ENCODE results near the gene COL1A1.
A peak's percentile ranks its signal among the peaks of the same experiment; 100 is the strongest.

Gene COL1A1

GRCh38 chr17:50147841-50148225 lies 53.6 kb downstream of the COL1A1 start:
- in situ Hi-C loops (cut with HindIII; ENCODE audit: low sequenced_read_pairs), result no loop called here
- DNase-seq (ENCODE audit: low read depth), result no peak
- TF ChIP-seq CTCF (IDR thresholded peaks at IDR 0.05; ENCODE audit: low read depth, low read length, missing control alignments), result no peak
- peak overlapping the region; percentile 78 for H3K4me3 ChIP-seq (ENCODE audit: low read depth, low read length)

GRCh38 chr17:50146927-50147665 lies 54.3 kb downstream of the COL1A1 start:
- in situ Hi-C loops (cut with HindIII; ENCODE audit: low sequenced_read_pairs), result no loop called here
- DNase-seq (ENCODE audit: low read depth), result no peak
- H3K4me3 ChIP-seq (ENCODE audit: low read depth, low read length), result peak overlapping the region; percentile 78
- no peak for TF ChIP-seq CTCF (IDR thresholded peaks at IDR 0.05; ENCODE audit: low read depth, low read length, missing control alignments)

- TF ChIP-seq CTCF (IDR thresholded peaks at IDR 0.05; ENCODE audit: low read depth, low read length, missing control alignments), result no peak
- DNase-seq (ENCODE audit: low read depth), result no peak
- in situ Hi-C loops (cut with HindIII; ENCODE audit: low sequenced_read_pairs), result no loop called here
- H3K4me3 ChIP-seq (ENCODE audit: low read depth, low read length), result peak overlapping the region; percentile 78
These were observed 55.1 kb downstream of the COL1A1 start for GRCh38 chr17:50146230-50146926.

GRCh38 chr17:50145532-50146229 lies 55.8 kb downstream of the COL1A1 start:
- in situ Hi-C loops (cut with HindIII; ENCODE audit: low sequenced_read_pairs), result no loop called here
- no peak for TF ChIP-seq CTCF (IDR thresholded peaks at IDR 0.05; ENCODE audit: low read depth, low read length, missing control alignments)
- no peak for DNase-seq (ENCODE audit: low read depth)
- peak overlapping the region; percentile 78 for H3K4me3 ChIP-seq (ENCODE audit: low read depth, low read length)

- no peak overlapping the region for H3K4me3 ChIP-seq (ENCODE audit: low read depth, low read length)
- DNase-seq (ENCODE audit: low read depth), result no peak
- no peak for TF ChIP-seq CTCF (IDR thresholded peaks at IDR 0.05; ENCODE audit: low read depth, low read length, missing control alignments)
- in situ Hi-C loops (cut with HindIII; ENCODE audit: low sequenced_read_pairs), result no loop called here
These were observed 56.4 kb downstream of the COL1A1 start for GRCh38 chr17:50144845-50145531.

- in situ Hi-C loops (cut with HindIII; ENCODE audit: low sequenced_read_pairs), result no loop called here
- no peak overlapping the region for H3K4me3 ChIP-seq (ENCODE audit: low read depth, low read length)
- TF ChIP-seq CTCF (IDR thresholded peaks at IDR 0.05; ENCODE audit: low read depth, low read length, missing control alignments), result no peak
- no peak for DNase-seq (ENCODE audit: low read depth)
These were observed 57.1 kb downstream of the COL1A1 start for GRCh38 chr17:50144355-50144754.
